HepG2 (cell line): Measurements from ENCODE around the gene HEY2. TPM values are rescaled to one million over a fixed set of nuclear protein-coding genes. Genes with fewer than 3 reads are reported as not detected.

Experiments used
- EEA1 ChIP-seq: sonication (generic); formaldehyde crosslinking; IDR thresholded peaks from 2 replicates; pipeline ENCODE4 v1.5.1; 2020; ENCODE audit warnings: mild to moderate bottlenecking, missing genetic modification reagents, borderline replicate concordance
- HNF1B ChIP-seq: sonication (generic); formaldehyde crosslinking; IDR thresholded peaks from 2 replicates; pipeline ENCODE4 v1.5.1; 2020; ENCODE audit warnings: mild to moderate bottlenecking, moderate library complexity, missing genetic modification reagents
- HNRNPUL1 ChIP-seq: fragments of 200-400 bp; formaldehyde crosslinking; IDR thresholded peaks from 2 replicates; pipeline ENCODE4 v1.6.1; 2017; ENCODE audit warnings: low read depth, mild to moderate bottlenecking, low read length, moderate library complexity
- MLLT10 ChIP-seq: sonication (generic); formaldehyde crosslinking; IDR thresholded peaks from 2 replicates; pipeline ENCODE4 v1.4.0; 2020; ENCODE audit warnings: missing genetic modification reagents
- MYPOP ChIP-seq: sonication (generic); formaldehyde crosslinking; IDR thresholded peaks from 2 replicates; pipeline ENCODE4 v1.8.1; 2023; ENCODE audit warnings: mild to moderate bottlenecking, moderate library complexity, missing genetic modification reagents
- NR0B2 ChIP-seq: sonication (generic); formaldehyde crosslinking; IDR thresholded peaks from 2 replicates; pipeline ENCODE4 v1.4.0; 2020; ENCODE audit warnings: mild to moderate bottlenecking, missing genetic modification reagents
- SNAPC5 ChIP-seq: sonication (generic); formaldehyde crosslinking; IDR thresholded peaks from 2 replicates; pipeline ENCODE4 v1.8.1; 2023; ENCODE audit warnings: mild to moderate bottlenecking, missing genetic modification reagents, borderline replicate concordance
- SOX6 ChIP-seq, 2 experiments: fragments of 450-650 bp in 1 of 2; sonication (generic) in 1 of 2; formaldehyde crosslinking in 1 of 2; IDR thresholded peaks; 2 replicates each; pipeline versions ENCODE4 v1.4.0 to v1.6.1; 2017 to 2020; ENCODE audit warnings: antibody characterized with exemption in 1 of 2, mild to moderate bottlenecking in 1 of 2, missing genetic modification reagents in 1 of 2
- TFDP2 ChIP-seq: sonication (generic); formaldehyde crosslinking; IDR thresholded peaks from 2 replicates; pipeline ENCODE4 v1.4.0; 2020; ENCODE audit warnings: missing genetic modification reagents
- TRAFD1 ChIP-seq: sonication (generic); formaldehyde crosslinking; IDR thresholded peaks from 2 replicates; pipeline ENCODE4 v1.5.1; 2020; ENCODE audit warnings: missing genetic modification reagents, mild to moderate bottlenecking, borderline replicate concordance
- ZBTB38 ChIP-seq: sonication (generic); formaldehyde crosslinking; IDR thresholded peaks from 2 replicates; pipeline ENCODE4 v1.5.1; 2020; ENCODE audit warnings: mild to moderate bottlenecking, missing genetic modification reagents
- ZBTB46 ChIP-seq: sonication (generic); formaldehyde crosslinking; IDR thresholded peaks from 2 replicates; pipeline ENCODE4 v1.4.0; 2020; ENCODE audit warnings: mild to moderate bottlenecking, missing genetic modification reagents, borderline replicate concordance
- ZNF710 ChIP-seq: sonication (generic); formaldehyde crosslinking; IDR thresholded peaks from 2 replicates; pipeline ENCODE4 v1.5.0; 2020; ENCODE audit warnings: mild to moderate bottlenecking, missing genetic modification reagents, borderline replicate concordance
- ZNF773 ChIP-seq: sonication (generic); formaldehyde crosslinking; IDR thresholded peaks from 2 replicates; pipeline ENCODE4 v1.4.0; 2020; ENCODE audit warnings: missing genetic modification reagents, borderline replicate concordance
- ZSCAN31 ChIP-seq: sonication (generic); formaldehyde crosslinking; IDR thresholded peaks from 2 replicates; pipeline ENCODE4 v1.5.0; 2020; ENCODE audit warnings: low read depth, mild to moderate bottlenecking, missing genetic modification reagents
- polyA plus RNA-seq, 8 experiments: library from polyadenylated mRNA; depleted of rRNA in 3 of 8; stranded (reverse) in 7 of 8; unstranded in 1 of 8; fragments of >200 nt; fragmentation: Illumina TruSeq in 4 of 8; extraction: Trizol in 4 of 8; gene quantifications; 2 replicates each; pipeline versions ENCODE4 v1.2.1 to v1.2.3, GENCODE V29; 2011 to 2016; ENCODE audit warnings: low read depth in 4 of 8, missing spikeins in 1 of 8, mixed read lengths in 1 of 8; ENCODE audit not compliant: insufficient read depth in 1 of 8
- total RNA-seq, 5 experiments: library from RNA; depleted of rRNA; stranded (reverse); fragments of >200 nt; fragmentation: Illumina TruSeq; extraction: Trizol; gene quantifications; 2 replicates each; pipeline ENCODE4 v1.2.3, GENCODE V29; 2016; ENCODE audit warnings: low read depth in 1 of 5

HEY2 gene
- total and polyA plus RNA-seq, 2 of the 13 experiments (the other 11 are each of a cell fraction or from before 2014, with no cell fraction given) = 0.04 TPM

GRCh38 chr6:125749173-125749864 is at the start of gene HEY2 (continued):
- peak; percentile 41 for TF ChIP-seq NR0B2 (CRISPR knock-in tag)
- no peak for TF ChIP-seq MLLT10
- peak; percentile 32; the same call in 1 of the 2 replicates for TF ChIP-seq EEA1 (CRISPR knock-in tag)
- no peak for TF ChIP-seq ZNF710 (CRISPR knock-in tag)
- TF ChIP-seq ZSCAN31 (CRISPR knock-in tag) = peak; percentile 72; the same call in 1 of the 2 replicates
- 0 out of 2 replicates have a peak, but pooled peaks have one; percentile 38 for TF ChIP-seq TRAFD1 (CRISPR knock-in tag)
- no peak for TF ChIP-seq HNRNPUL1
- 0 out of 2 replicates have a peak, but pooled peaks have one; percentile 51 for TF ChIP-seq ZNF773
- peak; percentile 78 for TF ChIP-seq ZBTB38 (CRISPR knock-in tag)
- TF ChIP-seq MYPOP (CRISPR knock-in tag) = peak; percentile 83
- no peak for TF ChIP-seq SOX6 (IDR thresholded peaks at IDR 0.05)
- TF ChIP-seq SOX6 (CRISPR knock-in tag; IDR thresholded peaks at IDR 0.05) = 0 out of 2 replicates have a peak, but pooled peaks have one; percentile 3
- no peak for TF ChIP-seq SNAPC5 (CRISPR knock-in tag)
- TF ChIP-seq TFDP2 (CRISPR knock-in tag) = peak; percentile 89
- no peak for TF ChIP-seq ZBTB46 (CRISPR knock-in tag)
- no peak for TF ChIP-seq HNF1B (CRISPR knock-in tag)
